ENCODE measurements around the gene FLT1. TPM values are rescaled to one million over a fixed set of nuclear protein-coding genes. Genes with fewer than 3 reads are reported as not detected.

FLT1 gene
- total RNA-seq, 1 donor from 2014 or later = not detected

GRCh38 chr13:28338742-28339141 lies 156.2 kb downstream of the FLT1 start:
- DNase-seq (ENCODE audit: low read depth, low spot score) = no peak
- no peaks in the 10 kb centered on the region for H3K9me3 Mint-ChIP-seq
- no peak overlapping the region for H3K4me3 Mint-ChIP-seq
- H3K27ac Mint-ChIP-seq (ENCODE audit: unreplicated experiment) = no peak overlapping the region
- H3K27me3 Mint-ChIP-seq (ENCODE audit: low read depth) = peaks cover 2% of the 10 kb centered on the region
- no peaks in the 10 kb centered on the region for H3K4me1 Mint-ChIP-seq
- no peaks in the 10 kb centered on the region for H3K36me3 Mint-ChIP-seq (ENCODE audit: low read depth)
- TF ChIP-seq CTCF (conservative IDR thresholded peaks at IDR 0.05) = no peak

GRCh38 chr13:28338006-28338574 lies 156.8 kb downstream of the FLT1 start:
- no peaks in the 10 kb centered on the region for H3K36me3 Mint-ChIP-seq (ENCODE audit: low read depth)
- H3K27ac Mint-ChIP-seq (ENCODE audit: unreplicated experiment) = no peak overlapping the region
- H3K9me3 Mint-ChIP-seq = no peaks in the 10 kb centered on the region
- no peak overlapping the region for H3K4me3 Mint-ChIP-seq
- peaks cover 2% of the 10 kb centered on the region for H3K27me3 Mint-ChIP-seq (ENCODE audit: low read depth)
- no peaks in the 10 kb centered on the region for H3K4me1 Mint-ChIP-seq
- DNase-seq (ENCODE audit: low read depth, low spot score) = no peak
- no peak for TF ChIP-seq CTCF (conservative IDR thresholded peaks at IDR 0.05)

GRCh38 chr13:28337166-28338005 lies 157.5 kb downstream of the FLT1 start:
- H3K27ac Mint-ChIP-seq (ENCODE audit: unreplicated experiment) = no peak overlapping the region
- TF ChIP-seq CTCF (conservative IDR thresholded peaks at IDR 0.05) = no peak
- no peaks in the 10 kb centered on the region for H3K9me3 Mint-ChIP-seq
- H3K36me3 Mint-ChIP-seq (ENCODE audit: low read depth) = no peaks in the 10 kb centered on the region
- no peak overlapping the region for H3K4me3 Mint-ChIP-seq
- H3K4me1 Mint-ChIP-seq = no peaks in the 10 kb centered on the region
- H3K27me3 Mint-ChIP-seq (ENCODE audit: low read depth) = peaks cover 2% of the 10 kb centered on the region
- no peak for DNase-seq (ENCODE audit: low read depth, low spot score)

- no peaks in the 10 kb centered on the region for H3K9me3 Mint-ChIP-seq
- peaks cover 2% of the 10 kb centered on the region for H3K27me3 Mint-ChIP-seq (ENCODE audit: low read depth)
- no peak overlapping the region for H3K4me3 Mint-ChIP-seq
- H3K4me1 Mint-ChIP-seq = no peaks in the 10 kb centered on the region
- no peak overlapping the region for H3K27ac Mint-ChIP-seq (ENCODE audit: unreplicated experiment)
- no peak for DNase-seq (ENCODE audit: low read depth, low spot score)
- no peak for TF ChIP-seq CTCF (conservative IDR thresholded peaks at IDR 0.05)
- H3K36me3 Mint-ChIP-seq (ENCODE audit: low read depth) = no peaks in the 10 kb centered on the region
These were observed 158.7 kb downstream of the FLT1 start for GRCh38 chr13:28336193-28336657.

- Mint-ChIP-seq H3K9me3 (no peaks in the 10 kb centered on the region), H3K4me3 (no peak overlapping the region), H3K27ac (ENCODE audit: unreplicated experiment) (no peak overlapping the region), H3K36me3 (ENCODE audit: low read depth) (no peaks in the 10 kb centered on the region), H3K27me3 (ENCODE audit: low read depth) (no peaks in the 10 kb centered on the region), H3K4me1 (no peaks in the 10 kb centered on the region)
- no peak for DNase-seq (ENCODE audit: low read depth, low spot score)
- no peak for TF ChIP-seq CTCF (conservative IDR thresholded peaks at IDR 0.05)
These were observed 161.6 kb downstream of the FLT1 start for GRCh38 chr13:28333204-28333881.

Data from neural crest cell (in vitro differentiated cells).